NT2/D1 (cell line): ENCODE results near the gene JMJD7.

ENCODE experiments used
- DNase-seq: peaks from one replicate; pipeline ENCODE4 v3.0.0-alpha.2; 2011; ENCODE audit warnings: low read depth, low spot score
- H3K27me3 ChIP-seq: 2 replicates; pipeline ENCODE4 v1.6.0; 2011; ENCODE audit warnings: mild to moderate bottlenecking; ENCODE audit not compliant: insufficient read length, insufficient read depth
- H3K36me3 ChIP-seq: 2 replicates; pipeline ENCODE4 v1.6.1; 2011; ENCODE audit warnings: mild to moderate bottlenecking, low read length, mixed read lengths; ENCODE audit not compliant: insufficient read depth, insufficient read length
- H3K4me1 ChIP-seq: 2 replicates; pipeline ENCODE4 v1.5.1; 2011; ENCODE audit not compliant: insufficient read depth, insufficient read length
- H3K4me3 ChIP-seq: 2 replicates; pipeline ENCODE4 v1.5.1; 2011; ENCODE audit warnings: low read depth; ENCODE audit not compliant: insufficient read length
- H3K9ac ChIP-seq: 2 replicates; pipeline ENCODE4 v1.6.0; 2011; ENCODE audit warnings: low read depth; ENCODE audit not compliant: insufficient read length
- H3K9me3 ChIP-seq: 2 replicates; pipeline ENCODE4 v1.5.1; 2011; ENCODE audit warnings: mild to moderate bottlenecking, low read length; ENCODE audit not compliant: insufficient read depth
- SUZ12 ChIP-seq: IDR thresholded peaks from 2 replicates; pipeline ENCODE4 v1.6.1; 2011; ENCODE audit not compliant: insufficient read length, insufficient read depth; ENCODE audit errors: extremely low read depth
- YY1 ChIP-seq: IDR thresholded peaks from 2 replicates; pipeline ENCODE4 v1.6.1; 2011; ENCODE audit not compliant: insufficient read length, insufficient read depth
- ZNF274 ChIP-seq: IDR thresholded peaks from 2 replicates; pipeline ENCODE4 v1.6.1; 2011; ENCODE audit warnings: mild to moderate bottlenecking, low read depth, low read length

The JMJD7 gene

GRCh38 chr15:41801850-41802455 lies 25.9 kb upstream of the JMJD7 start:
- DNase-seq: no peak
- no peaks in the 10 kb centered on the region for H3K36me3 ChIP-seq
- no peaks in the 10 kb centered on the region; the same call in 1 of the 2 replicates for H3K9me3 ChIP-seq
- no peak overlapping the region for H3K9ac ChIP-seq
- TF ChIP-seq YY1 (no peak), ZNF274 (no peak), SUZ12 (no peak)
- H3K4me1 ChIP-seq: peaks cover 8% of the 10 kb centered on the region
- H3K27me3 ChIP-seq: no peaks in the 10 kb centered on the region
- no peak overlapping the region for H3K4me3 ChIP-seq

DNA sequence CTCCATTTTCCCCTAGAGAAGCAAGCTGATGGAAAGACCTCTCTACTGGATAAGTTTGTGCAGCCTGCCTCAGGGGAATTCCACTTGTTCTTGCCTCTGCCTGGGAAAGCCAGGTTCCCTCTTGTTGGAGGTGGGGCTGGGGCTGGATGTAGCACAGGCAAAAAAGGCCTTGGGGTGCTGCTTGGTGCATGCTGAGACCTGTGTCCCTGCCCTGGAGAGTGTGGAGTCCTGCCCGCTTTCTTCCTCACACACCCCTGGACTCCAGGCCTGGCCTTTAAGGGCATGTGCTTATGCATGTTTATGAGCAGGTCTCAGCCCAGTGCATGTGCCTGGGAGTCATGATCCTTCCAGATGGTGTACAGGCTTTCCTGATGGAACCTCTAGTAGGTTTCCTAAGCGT lies 23.5 kb upstream of the JMJD7 start:
- Histone ChIP-seq H3K4me3 (no peak overlapping the region), H3K9me3 (no peaks in the 10 kb centered on the region; the same call in 1 of the 2 replicates), H3K9ac (no peak overlapping the region), H3K36me3 (no peaks in the 10 kb centered on the region), H3K27me3 (no peaks in the 10 kb centered on the region), H3K4me1 (peaks cover 8% of the 10 kb centered on the region)
- no peak for DNase-seq
- TF ChIP-seq ZNF274 (no peak), YY1 (no peak), SUZ12 (no peak)

DNA sequence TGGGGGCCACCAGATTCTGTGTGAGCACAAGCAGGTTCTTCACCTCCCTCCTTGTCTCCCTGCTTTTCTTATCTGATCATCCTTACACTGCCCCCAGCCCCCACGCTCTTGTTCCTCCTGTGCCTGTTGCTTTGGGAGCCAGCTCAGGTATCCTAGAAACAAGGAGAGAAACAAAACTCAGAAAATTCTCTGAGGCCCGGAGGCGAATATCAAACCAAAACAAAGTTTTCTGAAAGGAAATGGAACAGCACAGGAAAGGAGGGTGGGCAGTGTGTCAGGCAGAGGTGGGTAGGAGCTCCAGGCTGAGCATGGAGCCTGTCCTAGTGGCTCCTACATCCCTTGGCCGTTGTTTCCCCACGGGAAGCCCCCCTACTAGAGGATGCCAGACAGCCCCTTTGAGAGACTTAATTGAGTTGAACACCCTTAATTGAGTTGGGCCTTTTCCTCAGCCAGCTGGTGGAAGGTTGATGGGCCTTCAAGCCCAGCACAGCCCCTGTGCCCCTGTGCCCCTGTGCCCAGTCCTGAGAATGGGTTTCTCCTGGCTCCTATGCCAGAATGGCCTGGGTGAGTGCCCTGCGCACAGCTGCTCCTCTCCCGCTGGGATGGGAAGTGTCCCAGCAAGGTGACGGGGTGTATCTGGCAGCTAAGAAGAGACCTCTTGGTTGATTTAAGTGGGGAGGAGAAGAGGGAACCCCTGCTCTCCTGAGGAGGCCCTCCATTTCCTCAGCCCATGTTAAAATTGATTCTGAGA lies 22.8 kb upstream of the JMJD7 start:
- TF ChIP-seq SUZ12 (no peak), ZNF274 (no peak), YY1 (no peak)
- peaks cover 13% of the 10 kb centered on the region for H3K4me1 ChIP-seq
- DNase-seq: no peak
- H3K4me3 ChIP-seq: no peak overlapping the region
- H3K9ac ChIP-seq: no peak overlapping the region
- H3K9me3 ChIP-seq: no peaks in the 10 kb centered on the region; the same call in 1 of the 2 replicates
- no peaks in the 10 kb centered on the region for H3K36me3 ChIP-seq
- no peaks in the 10 kb centered on the region for H3K27me3 ChIP-seq

- H3K4me1 ChIP-seq: peaks cover 13% of the 10 kb centered on the region
- TF ChIP-seq YY1 (no peak), SUZ12 (no peak), ZNF274 (no peak)
- no peak overlapping the region for H3K9ac ChIP-seq
- H3K9me3 ChIP-seq: no peaks in the 10 kb centered on the region; the same call in 1 of the 2 replicates
- no peak for DNase-seq
- H3K36me3 ChIP-seq: no peaks in the 10 kb centered on the region
- no peak overlapping the region for H3K4me3 ChIP-seq
- no peaks in the 10 kb centered on the region for H3K27me3 ChIP-seq
These were observed 22.2 kb upstream of the JMJD7 start for GRCh38 chr15:41805711-41806110.

DNA sequence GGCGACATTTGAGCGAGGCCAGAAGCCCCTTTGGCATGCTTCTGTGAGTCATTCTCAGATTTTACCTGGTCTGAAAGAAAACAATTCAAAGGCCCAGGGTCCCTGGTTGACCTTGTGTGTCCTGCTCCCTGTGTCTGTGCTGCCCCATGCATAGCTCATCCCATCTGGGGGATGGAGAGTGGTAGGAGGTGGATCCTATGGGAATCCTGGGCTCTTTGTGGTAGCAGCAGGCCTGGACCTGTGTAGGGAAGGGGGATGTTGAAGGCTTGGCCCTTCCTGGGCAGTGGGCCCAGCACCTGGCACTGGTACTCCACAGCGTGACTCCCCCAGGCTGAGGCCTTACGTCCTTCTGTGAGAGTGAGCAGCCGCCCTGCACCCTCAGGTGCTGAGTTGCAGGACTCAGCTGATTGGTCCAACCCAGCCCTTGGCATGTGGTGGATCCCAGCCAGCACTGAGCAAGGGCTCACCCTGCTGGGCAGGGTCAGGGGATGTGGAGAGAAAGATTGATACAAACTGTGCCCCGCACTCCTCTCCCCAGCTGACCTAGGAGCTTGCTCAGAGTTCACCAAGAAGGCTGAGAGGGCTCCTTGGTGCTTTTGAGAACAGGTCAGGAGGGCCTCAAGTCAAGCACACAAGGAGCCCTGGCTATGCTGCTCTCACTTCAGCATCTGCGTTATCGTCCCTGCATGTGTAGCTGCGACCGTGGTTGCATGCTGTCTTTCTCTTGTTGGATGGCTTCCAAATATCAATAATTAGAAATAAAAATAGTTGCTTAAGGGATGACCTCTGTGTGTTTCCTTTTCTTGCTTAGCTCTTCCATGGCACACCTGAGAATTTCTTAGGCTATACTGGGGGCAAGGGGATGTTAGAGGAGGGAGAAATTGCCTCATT lies 21.4 kb upstream of the JMJD7 start:
- peaks cover 13% of the 10 kb centered on the region for H3K4me1 ChIP-seq
- no peaks in the 10 kb centered on the region for H3K36me3 ChIP-seq
- no peak overlapping the region for H3K9ac ChIP-seq
- no peak for TF ChIP-seq YY1
- TF ChIP-seq ZNF274: no peak
- no peak for TF ChIP-seq SUZ12
- DNase-seq: no peak
- H3K27me3 ChIP-seq: no peaks in the 10 kb centered on the region
- no peaks in the 10 kb centered on the region; the same call in 1 of the 2 replicates for H3K9me3 ChIP-seq
- no peak overlapping the region for H3K4me3 ChIP-seq

- Histone ChIP-seq H3K9ac (no peak overlapping the region), H3K9me3 (no peaks in the 10 kb centered on the region), H3K4me3 (no peak overlapping the region), H3K27me3 (no peaks in the 10 kb centered on the region), H3K36me3 (peaks cover 9% of the 10 kb centered on the region), H3K4me1 (peaks cover 13% of the 10 kb centered on the region)
- no peak for DNase-seq
- TF ChIP-seq YY1: no peak
- no peak for TF ChIP-seq SUZ12
- no peak for TF ChIP-seq ZNF274
These were observed 18.8 kb upstream of the JMJD7 start for GRCh38 chr15:41809121-41809520.
